IPS-18c (cell line): ENCODE data around the gene ARL14.

Experiments
- H3K4me3 ChIP-seq: 2 replicates; pipeline ENCODE4 v1.7.0; 2013; ENCODE audit warnings: low read depth, mild to moderate bottlenecking, low read length, moderate library complexity; ENCODE audit not compliant: insufficient read depth
- H3K9me3 ChIP-seq: one replicate; pipeline ENCODE4 v1.6.1; 2013; ENCODE audit warnings: mild to moderate bottlenecking, low read length, moderate library complexity; ENCODE audit not compliant: control insufficient read depth, insufficient read depth

ARL14 gene

GRCh38 chr3:160676547-160677303 is at the start of gene ARL14:
ARL14 (plus strand) TSS chr3:160677160; CDS start chr3:160677347, 187 bp downstream.
- Histone ChIP-seq H3K9me3 (no peaks in the 10 kb centered on the region), H3K4me3 (no peak within 1 kb of the TSS)

GRCh38 chr3:160629491-160629890 is 47.5 kb upstream of the ARL14 start:
- H3K4me3 ChIP-seq = no peak overlapping the region

GRCh38 chr3:160633361-160634083 is 43.4 kb upstream of the ARL14 start:
- Histone ChIP-seq H3K9me3 (no peaks in the 10 kb centered on the region), H3K4me3 (no peak overlapping the region)

More at GRCh38 chr3:160629491-160629890, 47.5 kb upstream of the ARL14 start:
- no peaks in the 10 kb centered on the region for H3K9me3 ChIP-seq

- H3K9me3 ChIP-seq = no peaks in the 10 kb centered on the region
- no peak overlapping the region for H3K4me3 ChIP-seq
These were observed 41.7 kb upstream of the ARL14 start for GRCh38 chr3:160635213-160635612.

- H3K9me3 ChIP-seq = no peaks in the 10 kb centered on the region
- no peak overlapping the region for H3K4me3 ChIP-seq
These were observed 39.9 kb upstream of the ARL14 start for GRCh38 chr3:160637086-160637485.

- H3K4me3 ChIP-seq = no peak overlapping the region
- H3K9me3 ChIP-seq = no peaks in the 10 kb centered on the region
These were observed 38.8 kb upstream of the ARL14 start for GRCh38 chr3:160638184-160638583.

- no peak overlapping the region for H3K4me3 ChIP-seq
- no peaks in the 10 kb centered on the region for H3K9me3 ChIP-seq
These were observed 35.2 kb upstream of the ARL14 start for GRCh38 chr3:160641665-160642309.

GRCh38 chr3:160643994-160644393 is 33.0 kb upstream of the ARL14 start:
- Histone ChIP-seq H3K4me3 (no peak overlapping the region), H3K9me3 (no peaks in the 10 kb centered on the region)

- Histone ChIP-seq H3K4me3 (no peak overlapping the region), H3K9me3 (no peaks in the 10 kb centered on the region)
These were observed 32.5 kb upstream of the ARL14 start for GRCh38 chr3:160644491-160644890.

GRCh38 chr3:160648701-160649100 is 28.3 kb upstream of the ARL14 start:
- Histone ChIP-seq H3K4me3 (no peak overlapping the region), H3K9me3 (peaks cover 8% of the 10 kb centered on the region)

- Histone ChIP-seq H3K9me3 (peaks cover 8% of the 10 kb centered on the region), H3K4me3 (no peak overlapping the region)
These were observed 27.4 kb upstream of the ARL14 start for GRCh38 chr3:160649596-160649995.

- no peak overlapping the region for H3K4me3 ChIP-seq
These were observed 23.4 kb upstream of the ARL14 start for GRCh38 chr3:160653512-160653911.

GRCh38 chr3:160660902-160661301 is 16.1 kb upstream of the ARL14 start:
- H3K4me3 ChIP-seq = no peak overlapping the region
- H3K9me3 ChIP-seq = no peaks in the 10 kb centered on the region

More at GRCh38 chr3:160653512-160653911, 23.4 kb upstream of the ARL14 start:
- H3K9me3 ChIP-seq = peaks cover 8% of the 10 kb centered on the region

- H3K9me3 ChIP-seq = no peaks in the 10 kb centered on the region
- H3K4me3 ChIP-seq = no peak overlapping the region
These were observed 15.3 kb upstream of the ARL14 start for GRCh38 chr3:160661660-160662059.

- Histone ChIP-seq H3K9me3 (peaks cover 2% of the 10 kb centered on the region), H3K4me3 (no peak overlapping the region)
These were observed 11.7 kb upstream of the ARL14 start for GRCh38 chr3:160665231-160665630.

GRCh38 chr3:160665784-160666526 is 11.0 kb upstream of the ARL14 start:
- H3K4me3 ChIP-seq = no peak overlapping the region
- peaks cover 2% of the 10 kb centered on the region for H3K9me3 ChIP-seq

GRCh38 chr3:160667452-160667851 is 9.5 kb upstream of the ARL14 start:
- H3K9me3 ChIP-seq = peaks cover 2% of the 10 kb centered on the region
- no peak overlapping the region for H3K4me3 ChIP-seq
